PC-3 (cell line): ENCODE results near the gene ELN. TPM values are rescaled to one million over a fixed set of nuclear protein-coding genes. Genes with fewer than 3 reads are reported as not detected.

Experiments used
- total RNA-seq: library from RNA; depleted of rRNA; stranded (reverse); fragments of >200 nt; gene quantifications from 2 replicates; pipeline ENCODE4 v1.2.3, GENCODE V29; 2014; rRNA removed

Gene ELN
- total RNA-seq, 1 experiment from 2014 or later = 0.07 TPM

Other genes starting within 250 kb of the ELN start
- gene CLDN4, start 197.2 kb upstream of the ELN start, total RNA-seq = 656 and 724 TPM in 2 replicates
- gene METTL27, start 185.7 kb upstream of the ELN start, total RNA-seq = 0.35 and 3.3 TPM in 2 replicates
- 3.8 TPM in 1 of 2 replicates, not detected in the other for gene TMEM270, start 167.0 kb upstream of the ELN start, total RNA-seq
- 40.3 and 54.3 TPM in 2 replicates for gene LIMK1, start 55.6 kb downstream of the ELN start, total RNA-seq
- 339 and 357 TPM in 2 replicates for gene EIF4H, start 146.2 kb downstream of the ELN start, total RNA-seq
- 7.7 and 8.3 TPM in 2 replicates for gene LAT2, start 181.8 kb downstream of the ELN start, total RNA-seq
- 57.4 and 60.4 TPM in 2 replicates for gene RFC2, start 226.2 kb downstream of the ELN start, total RNA-seq